HCT116 (cell line): Measurements from ENCODE around the gene LRRC3. TPM values are rescaled to one million over a fixed set of nuclear protein-coding genes. Genes with fewer than 3 reads are reported as not detected.

ENCODE experiments used
- ATAC-seq: fragments of 200-7000 bp; cut with Tn5 transposase; 2 replicates; pipeline ENCODE4 v1.9.1; 2020; ENCODE audit warnings: mild to moderate bottlenecking, moderate library complexity
- BruUV-seq: library from RNA; stranded (reverse); fragments of 400-500 nt; replicated peaks from 2 replicates; lab custom pipeline; 2021; lab: Mats Ljungman, UMichigan
- CTCF ChIA-PET: fragments of 300-600 bp; sonication (Branson Sonifier 250); formaldehyde crosslinking; loops from one replicate; lab custom pipeline; 2021; ENCODE audit warnings: antibody characterized with exemption; lab: Charles Lee
- POLR2A ChIA-PET: fragments of 300-600, 350-600 bp; sonication (Branson Sonifier 250); formaldehyde crosslinking; loops from one replicate; lab custom pipeline; 2021; ENCODE audit warnings: antibody characterized with exemption; lab: Charles Lee
- RAD21 ChIA-PET, 2 experiments: fragments of 300-600 bp; sonication (Branson Sonifier 250); formaldehyde crosslinking; loops; one replicate each; lab custom pipeline; 2023; ENCODE audit warnings: low total read pairs in 2 of 2; ENCODE audit not compliant: uncharacterized antibody in 2 of 2, unreplicated experiment in 2 of 2, low non-redundant PET in 1 of 2; lab: Charles Lee
- DNase-seq: peaks from one replicate; pipeline ENCODE4 v3.0.0-alpha.2; 2010; ENCODE audit warnings: low read depth, low spot score
- H2AFZ ChIP-seq: fragments of 200-600 bp; shearing (Covaris generic), sonication (generic); 2 replicates; pipeline ENCODE4 v1.6.1; 2017; ENCODE audit warnings: low read depth, mixed run types, mixed read lengths, antibody characterized with exemption, low read length; ENCODE audit not compliant: poor library complexity, severe bottlenecking
- H3K27ac ChIP-seq: 2 replicates; pipeline ENCODE4 v1.5.1; 2012; ENCODE audit warnings: low read depth, low read length
- H3K27me3 ChIP-seq: fragments of 200-600 bp; sonication (generic); 2 replicates; pipeline ENCODE4 v1.6.1; 2016; ENCODE audit warnings: mixed run types, low read length, mixed read lengths; ENCODE audit not compliant: insufficient read depth
- H3K36me3 ChIP-seq, 2 experiments: fragments of 200-500 bp in 1 of 2; fragments of 200-600 bp in 1 of 2; sonication (Bioruptor generic) in 1 of 2; sonication (generic) in 1 of 2; 2 replicates each; pipeline versions ENCODE4 v1.5.1 to v1.6.1; 2014 to 2016; ENCODE audit warnings: low read length in 2 of 2, inconsistent platforms in 1 of 2, mixed read lengths in 1 of 2, mixed run types in 1 of 2; ENCODE audit not compliant: insufficient read depth in 2 of 2, control insufficient read depth in 1 of 2
- H3K4me1 ChIP-seq, 2 experiments: fragments of 200-600 bp in 1 of 2; sonication (generic) in 1 of 2; 2 replicates each; pipeline versions ENCODE4 v1.5.1 to v1.6.1; 2012 to 2017; ENCODE audit warnings: low read length in 2 of 2, inconsistent platforms in 1 of 2, mild to moderate bottlenecking in 1 of 2, mixed read lengths in 1 of 2, mixed run types in 1 of 2, moderate library complexity in 1 of 2; ENCODE audit not compliant: insufficient read depth in 2 of 2, control insufficient read depth in 1 of 2
- H3K4me2 ChIP-seq: fragments of 200-600 bp; sonication (generic); 2 replicates; pipeline ENCODE4 v1.6.1; 2017; ENCODE audit warnings: mixed run types, low read length, mixed read lengths
- H3K4me3 ChIP-seq, 2 experiments: fragments of 200-600 bp in 1 of 2; sonication (generic) in 1 of 2; replicated peaks in 1 of 2; 2 replicates each; pipeline ENCODE4 v1.5.1; 2011 to 2016; ENCODE audit warnings: low read length in 2 of 2, control low read depth in 1 of 2, low read depth in 1 of 2, mild to moderate bottlenecking in 1 of 2, mixed read lengths in 1 of 2, mixed run types in 1 of 2
- H3K79me2 ChIP-seq: fragments of 200-600 bp; sonication (generic); 2 replicates; pipeline ENCODE4 v1.6.1; 2017; ENCODE audit warnings: mild to moderate bottlenecking, mixed run types, low read length, moderate library complexity, mixed read lengths; ENCODE audit not compliant: insufficient read depth
- H3K9ac ChIP-seq: fragments of 200-600 bp; sonication (generic); 2 replicates; pipeline ENCODE4 v1.6.1; 2016; ENCODE audit warnings: low read length, mixed read lengths
- H3K9me2 ChIP-seq: fragments of 200-600 bp; sonication (generic), shearing (Covaris generic); 2 replicates; pipeline ENCODE4 v1.6.1; 2017; ENCODE audit warnings: mixed run types, mild to moderate bottlenecking, moderate library complexity; ENCODE audit not compliant: insufficient read depth
- H3K9me3 ChIP-seq, 2 experiments: fragments of 200-500 bp in 1 of 2; fragments of 200-600 bp in 1 of 2; sonication (Bioruptor generic) in 1 of 2; sonication (generic) in 1 of 2; 2 replicates each; pipeline ENCODE4 v1.6.1; 2014 to 2017; ENCODE audit warnings: low read length in 2 of 2, mixed read lengths in 2 of 2, inconsistent platforms in 1 of 2, low read depth in 1 of 2, mild to moderate bottlenecking in 1 of 2, mixed run types in 1 of 2, moderate library complexity in 1 of 2; ENCODE audit not compliant: control insufficient read depth in 1 of 2, insufficient read depth in 1 of 2
- H4K20me1 ChIP-seq: fragments of 200-600 bp; sonication (generic), shearing (Covaris generic); 2 replicates; pipeline ENCODE4 v1.6.1; 2017; ENCODE audit warnings: mixed run types, mild to moderate bottlenecking, moderate library complexity; ENCODE audit not compliant: insufficient read depth
- ATF3 ChIP-seq: IDR thresholded peaks from 2 replicates; pipeline ENCODE4 v1.6.1; 2012
- CBX3 ChIP-seq: IDR thresholded peaks from 2 replicates; pipeline ENCODE4 v1.6.1; 2012; ENCODE audit warnings: low read depth
- EGR1 ChIP-seq: IDR thresholded peaks from 2 replicates; pipeline ENCODE4 v1.6.1; 2012; ENCODE audit warnings: low read depth
- EZH2 ChIP-seq: fragments of 200-600 bp; sonication (generic); IDR thresholded peaks from 2 replicates; pipeline ENCODE4 v1.6.1; 2017; ENCODE audit warnings: antibody characterized with exemption, mixed run types
- EZH2phosphoT487 ChIP-seq: fragments of 200-600 bp; IDR thresholded peaks from 2 replicates; pipeline ENCODE4 v1.6.1; 2018; ENCODE audit warnings: antibody characterized with exemption, borderline replicate concordance
- FOSL1 ChIP-seq: IDR thresholded peaks from 2 replicates; pipeline ENCODE4 v1.6.1; 2012; ENCODE audit warnings: low read depth
- JUND ChIP-seq: IDR thresholded peaks from 2 replicates; pipeline ENCODE4 v1.6.1; 2012
- MAX ChIP-seq: IDR thresholded peaks from 2 replicates; pipeline ENCODE4 v1.6.1; 2012
- RAD21 ChIP-seq: IDR thresholded peaks from 2 replicates; pipeline ENCODE4 v1.6.1; 2012; ENCODE audit warnings: low read depth, mild to moderate bottlenecking
- REST ChIP-seq: IDR thresholded peaks from 2 replicates; pipeline ENCODE4 v1.6.1; 2012; ENCODE audit warnings: low read depth
- SIN3A ChIP-seq: IDR thresholded peaks from 2 replicates; pipeline ENCODE4 v1.6.1; 2012; ENCODE audit warnings: low read depth
- SRF ChIP-seq: IDR thresholded peaks from 2 replicates; pipeline ENCODE4 v1.6.1; 2012; ENCODE audit warnings: low read depth
- TCF7L2 ChIP-seq: IDR thresholded peaks from 2 replicates; pipeline ENCODE4 v1.7.0; 2011; ENCODE audit warnings: borderline replicate concordance, inconsistent platforms; ENCODE audit not compliant: insufficient read depth, insufficient read length; ENCODE audit errors: extremely low read depth
- ZBTB33 ChIP-seq: IDR thresholded peaks from 2 replicates; pipeline ENCODE4 v1.6.1; 2011; ENCODE audit warnings: mild to moderate bottlenecking, low read length, moderate library complexity; ENCODE audit not compliant: insufficient replicate concordance; ENCODE audit errors: extremely low read depth
- ZNF274 ChIP-seq: fragments of 200-500 bp; sonication (Bioruptor generic); IDR thresholded peaks from 2 replicates; pipeline ENCODE4 v1.6.1; 2014; ENCODE audit warnings: mild to moderate bottlenecking, low read depth, low read length, inconsistent platforms
- intact Hi-C: fragments of 100-400 bp; cut with micrococcal nuclease; formaldehyde crosslinking; loops from 2 replicates; pipeline ENCODE4 v1.10.0; 2022
- total RNA-seq: library from RNA; stranded (reverse); gene quantifications from one replicate; pipeline ENCODE4 v1.2.1, GENCODE V29; 2021; ENCODE audit not compliant: unreplicated experiment

LRRC3 gene
- total RNA-seq, 1 experiment from 2014 or later, result 7.5 TPM

GRCh38 chr21:44485796-44486195 lies 30.5 kb downstream of the LRRC3 start (continued):
- TF ChIP-seq EZH2phosphoT487 (no peak), JUND (no peak), ZBTB33 (no peak)
- TF ChIP-seq, all 23 proteins: peak for 0

- intact Hi-C loops, result no loop called here
- no peak overlapping the region for H3K4me2 ChIP-seq
These were observed 31.0 kb downstream of the LRRC3 start for GRCh38 chr21:44486302-44486701.

More at GRCh38 chr21:44486302-44486701, 31.0 kb downstream of the LRRC3 start:
- no peak overlapping the region for H3K27ac ChIP-seq
- H3K9me2 ChIP-seq, result no peaks in the 10 kb centered on the region
- H2AFZ ChIP-seq, result no peak overlapping the region
- ChIA-PET POLR2A (no interaction called here), RAD21 (no interaction called here), CTCF (no interaction called here)
- no peak for DNase-seq
- no peaks in the 10 kb centered on the region for H3K79me2 ChIP-seq
- H3K9ac ChIP-seq, result no peak overlapping the region
- no peaks in the 10 kb centered on the region for H3K9me3 ChIP-seq
- BruUV-seq, result no TSS peak
- peaks cover 0 to 5% of the 10 kb centered on the region in 2 experiments; a peak in 1 of 4 replicates for H3K4me1 ChIP-seq
- TF ChIP-seq SRF (no peak), MAX (no peak), ATF3 (no peak), ZNF274 (no peak), CBX3 (no peak), REST (no peak), EGR1 (no peak), EZH2 (no peak), SIN3A (no peak), FOSL1 (no peak), EZH2phosphoT487 (no peak), TCF7L2 (no peak), RAD21 (no peak), ZBTB33 (no peak)
- H3K4me3 ChIP-seq, result no peak overlapping the region
- H3K36me3 ChIP-seq, result no peaks in the 10 kb centered on the region
- H4K20me1 ChIP-seq, result no peaks in the 10 kb centered on the region
- H3K27me3 ChIP-seq, result no peaks in the 10 kb centered on the region
- no peak for ATAC-seq
